H4 (cell line): Measurements from ENCODE around the gene PPM1L. TPM values are rescaled to one million over a fixed set of nuclear protein-coding genes. Genes with fewer than 3 reads are reported as not detected.
"Not testable (repeated sequence)": the region's sequence is repeated elsewhere in the genome, so short reads cannot be mapped to it uniquely, and the experiment has no call there.

ENCODE experiments used
- DNase-seq: peaks from one replicate; pipeline ENCODE4 v3.0.0-alpha.2; 2015; ENCODE audit warnings: low spot score
- total RNA-seq: library from RNA; depleted of rRNA; stranded (reverse); fragments of >200 nt; shearing (Covaris generic); gene quantifications from 2 replicates; pipeline ENCODE4 v1.2.3, GENCODE V29; 2014

Gene PPM1L
- total RNA-seq, 1 experiment from 2014 or later, result 1.6 TPM

GRCh38 chr3:160986069-160986468 is 230.0 kb downstream of the PPM1L start:
- DNase-seq, result no peak

GRCh38 chr3:160987982-160988964 is 232.2 kb downstream of the PPM1L start:
- DNase-seq, result no peak

- DNase-seq, result no peak
These were observed 234.4 kb downstream of the PPM1L start for GRCh38 chr3:160990446-160990845.

- DNase-seq, result no peak
These were observed 236.7 kb downstream of the PPM1L start for GRCh38 chr3:160992712-160993111.

- DNase-seq, result no peak
These were observed 240.8 kb downstream of the PPM1L start for GRCh38 chr3:160996811-160997210.

GRCh38 chr3:160998581-160998980 is 242.6 kb downstream of the PPM1L start:
- DNase-seq, result no peak

- peak; percentile 21 for DNase-seq
These were observed 243.2 kb downstream of the PPM1L start for GRCh38 chr3:160999274-160999673.

GRCh38 chr3:161008086-161008485 is 252.1 kb downstream of the PPM1L start:
- DNase-seq, result no peak

- not testable (repeated sequence) for DNase-seq
These were observed 254.1 kb downstream of the PPM1L start for GRCh38 chr3:161010151-161010550.

- no peak for DNase-seq
These were observed 259.1 kb downstream of the PPM1L start for GRCh38 chr3:161014843-161015749.

- DNase-seq, result no peak
These were observed 260.6 kb downstream of the PPM1L start for GRCh38 chr3:161016417-161017313.

GRCh38 chr3:161017971-161018370 is 261.9 kb downstream of the PPM1L start:
- no peak for DNase-seq

GRCh38 chr3:161020256-161020655 is 264.2 kb downstream of the PPM1L start:
- no peak for DNase-seq

GRCh38 chr3:161025911-161026310 is 269.9 kb downstream of the PPM1L start:
- no peak for DNase-seq

GRCh38 chr3:161026612-161027510 is 270.8 kb downstream of the PPM1L start:
- DNase-seq, result no peak

- no peak for DNase-seq
These were observed 272.6 kb downstream of the PPM1L start for GRCh38 chr3:161028555-161029153.

- peak; percentile 39 for DNase-seq
These were observed 275.1 kb downstream of the PPM1L start for GRCh38 chr3:161031134-161031533.

GRCh38 chr3:161034913-161035550 is 279.0 kb downstream of the PPM1L start:
- not testable (repeated sequence) for DNase-seq

GRCh38 chr3:161035711-161036110 is 279.7 kb downstream of the PPM1L start:
- no peak for DNase-seq
